K562 (cell line): Measurements from ENCODE around the gene ARHGAP31. TPM values are rescaled to one million over a fixed set of nuclear protein-coding genes. Genes with fewer than 3 reads are reported as not detected.
A peak's percentile ranks its signal among the peaks of the same experiment; 100 is the strongest.

Experiments used
- ATAC-seq: fragments of 200-7000 bp; cut with Tn5 transposase; 3 replicates; pipeline ENCODE4 v1.9.1; 2020; ENCODE audit warnings: moderate library complexity
- BruUV-seq: library from RNA; stranded (reverse); fragments of 400-500 nt; replicated peaks from 2 replicates; lab custom pipeline; 2021; lab: Mats Ljungman, UMichigan
- CTCF ChIA-PET: fragments of 300-600 bp; formaldehyde crosslinking; extraction: SDS; loops from one replicate; lab custom pipeline; 2021; ENCODE audit warnings: low intra/inter-chr PET ratio; lab: Yijun Ruan, JAX
- POLR2A ChIA-PET: fragments of 300-600, 350-650 bp; sonication (Branson Sonifier 250); formaldehyde crosslinking; extraction: SDS; loops from one replicate; lab custom pipeline; 2021; ENCODE audit warnings: antibody characterized with exemption, inconsistent platforms; lab: Yijun Ruan, JAX
- DNase-seq, 4 experiments: peaks; one replicate each; pipeline versions ENCODE4 v3.0.0 to v3.0.0-alpha.2; 2011 to 2018; ENCODE audit warnings: low spot score in 3 of 4, mixed read lengths in 3 of 4; ENCODE audit errors: extremely low read depth in 1 of 4
- FAIRE-seq: peaks from 2 replicates; lab custom pipeline; 2011; peaks lifted over from hg19 to GRCh38; lab: Jason Lieb, UNC
- H2AFZ ChIP-seq: 2 replicates; pipeline ENCODE4 v1.6.0; 2011; ENCODE audit warnings: low read depth, low read length, control low read depth, inconsistent platforms
- H3K27ac ChIP-seq: fragments of 200-600 bp; 3 replicates; pipeline ENCODE4 v1.8.0; 2011; ENCODE audit warnings: low read depth, mild to moderate bottlenecking, control low read depth, inconsistent platforms, low read length, moderate library complexity, mixed read lengths; ENCODE audit errors: extremely low read depth
- H3K27me3 ChIP-seq, 2 experiments: fragments of 300-600 bp in 1 of 2; 2 replicates in 1 of 2; 3 replicates in 1 of 2; pipeline versions ENCODE4 v1.6.0 to v1.8.0; 2011; ENCODE audit warnings: inconsistent platforms in 2 of 2, low read length in 2 of 2, mild to moderate bottlenecking in 1 of 2, mixed read lengths in 1 of 2, moderate library complexity in 1 of 2; ENCODE audit not compliant: control insufficient read depth in 2 of 2, insufficient read depth in 2 of 2
- H3K36me3 ChIP-seq: fragments of 300-600 bp; 3 replicates; pipeline ENCODE4 v1.8.0; 2011; ENCODE audit warnings: mild to moderate bottlenecking, low read length, inconsistent platforms; ENCODE audit not compliant: control insufficient read depth, insufficient read depth
- H3K4me1 ChIP-seq, 2 experiments: fragments of 200-600 bp in 1 of 2; replicated peaks in 1 of 2; 2 replicates in 1 of 2; 3 replicates in 1 of 2; pipeline versions ENCODE4 v1.5.1 to v1.8.0; 2011; ENCODE audit warnings: inconsistent platforms in 2 of 2, low read length in 2 of 2, mild to moderate bottlenecking in 1 of 2, mixed read lengths in 1 of 2, moderate library complexity in 1 of 2; ENCODE audit not compliant: control insufficient read depth in 2 of 2, insufficient read depth in 2 of 2
- H3K4me2 ChIP-seq: 2 replicates; pipeline ENCODE4 v1.6.1; 2011; ENCODE audit warnings: low read length, control low read depth, inconsistent platforms, mixed read lengths; ENCODE audit not compliant: insufficient read depth
- H3K4me3 ChIP-seq: fragments of 200-600 bp; sonication (generic), shearing (Covaris generic); 2 replicates; pipeline ENCODE4 v1.5.1; 2016; ENCODE audit warnings: control low read depth, inconsistent platforms
- H3K79me2 ChIP-seq: fragments of 200-600 bp; 3 replicates; pipeline ENCODE4 v1.8.0; 2011; ENCODE audit warnings: low read length, inconsistent platforms; ENCODE audit not compliant: control insufficient read depth, insufficient read depth
- H3K9ac ChIP-seq, 2 experiments: 2 replicates each; pipeline versions ENCODE4 v1.6.0 to v1.6.1; 2011; ENCODE audit warnings: low read depth in 2 of 2, low read length in 2 of 2, control low read depth in 1 of 2, inconsistent platforms in 1 of 2, mild to moderate bottlenecking in 1 of 2, mixed read lengths in 1 of 2; ENCODE audit not compliant: insufficient read depth in 1 of 2
- H3K9me1 ChIP-seq: one replicate; pipeline ENCODE4 v1.6.0; 2011; ENCODE audit warnings: inconsistent platforms, mild to moderate bottlenecking, low read length, moderate library complexity; ENCODE audit not compliant: control insufficient read depth, insufficient read depth
- H3K9me3 ChIP-seq: replicated peaks from 2 replicates; pipeline ENCODE4 v1.5.1; 2011; ENCODE audit warnings: low read depth, low read length, inconsistent platforms; ENCODE audit not compliant: control insufficient read depth, insufficient read depth
- H4K20me1 ChIP-seq: replicated peaks from 2 replicates; pipeline ENCODE4 v1.6.1; 2011; ENCODE audit warnings: low read length, inconsistent platforms, mixed read lengths; ENCODE audit not compliant: control insufficient read depth, insufficient read depth
- ZBED1 ChIP-seq: IDR thresholded peaks from 2 replicates; pipeline ENCODE4 v1.6.1; 2014
- ZNF592 ChIP-seq: fragments of 450-650 bp; IDR thresholded peaks from 2 replicates; pipeline ENCODE4 v1.6.1; 2017; ENCODE audit warnings: antibody characterized with exemption, mild to moderate bottlenecking
- WGBS: fragments of 100-300 bp; shearing (Covaris generic); methylation state at CpG from one replicate; pipeline ENCODE4 v1.1.6; 2016; ENCODE audit warnings: low coverage, mixed read lengths; ENCODE audit not compliant: insufficient coverage; ENCODE audit errors: missing lambda C conversion rate; 5-methylcytosine and 5-hydroxymethylcytosine counted together
- in situ Hi-C: fragments of 300-500 bp; cut with MboI; formaldehyde crosslinking; loops from 4 replicates; pipeline ENCODE4 v1.15.0; 2018; ENCODE audit warnings: inconsistent platforms, mixed read lengths
- intact Hi-C: fragments of 100-400 bp; cut with micrococcal nuclease; formaldehyde crosslinking; loops from 2 replicates; pipeline ENCODE4 v1.14.2; 2022
- polyA plus RNA-seq, 8 experiments: library from polyadenylated mRNA; depleted of rRNA in 4 of 8; stranded (reverse) in 5 of 8; unstranded in 3 of 8; fragments of >200 nt; fragmentation: Nextera tagmentation in 2 of 8; fragmentation: Illumina TruSeq in 1 of 8; extraction: Ambion mirVana in 2 of 8; extraction: Trizol in 1 of 8; gene quantifications; 2 replicates each; pipeline versions ENCODE4 v1.2.1 to v1.2.3, GENCODE V29; 2011 to 2014; ENCODE audit warnings: inconsistent platforms in 1 of 8, missing spikeins in 1 of 8
- total RNA-seq, 7 experiments: library from RNA; depleted of rRNA in 6 of 7; stranded (reverse); fragments of >200 nt in 6 of 7; fragmentation: Illumina TruSeq in 2 of 7; extraction: Trizol in 2 of 7; gene quantifications; 2 replicates each; pipeline versions ENCODE4 v1.2.1 to v1.2.3, GENCODE V29; 2011 to 2021; ENCODE audit warnings: low replicate concordance in 1 of 7

The ARHGAP31 gene
- total and polyA plus RNA-seq, 9 of the 15 experiments (the other 6 are each of a cell fraction or from before 2014, with no cell fraction given), result under 0.01 to 0.13 (median 0.06) TPM; not detected in 5

GRCh38 chr3:119468041-119468440 is 173.9 kb downstream of the ARHGAP31 start:
- H3K9ac ChIP-seq, result peak overlapping the region in 1 of 2 experiments; percentile 78; a peak in 2 of 4 replicates
- no TSS peak for BruUV-seq

More at GRCh38 chr3:119468041-119468440, 173.9 kb downstream of the ARHGAP31 start:
- Histone ChIP-seq H3K4me1 (peaks cover 5 to 8% of the 10 kb centered on the region in 2 experiments; a peak in 4 of 5 replicates), H3K9me1 (no peaks in the 10 kb centered on the region), H3K36me3 (peaks cover 16% of the 10 kb centered on the region; the same call in 2 of the 3 replicates), H3K4me3 (no peak overlapping the region), H3K79me2 (peaks cover 22% of the 10 kb centered on the region), H3K9me3 (no peaks in the 10 kb centered on the region), H3K27me3 (no peaks in the 10 kb centered on the region), H4K20me1 (no peaks in the 10 kb centered on the region), H2AFZ (peak overlapping the region; percentile 99), H3K27ac (peak overlapping the region; percentile 89), H3K4me2 (peak overlapping the region; percentile 95)
- DNase-seq (no peak), ATAC-seq (no peak), FAIRE-seq (no peak)
- ChIA-PET CTCF (no interaction called here), POLR2A (no interaction called here)
- 27% methylated on average over 2 of the region's 2 CpGs for WGBS
- intact Hi-C loops, result no loop called here
- 0 out of 2 replicates have a peak, but pooled peaks have one; percentile 16 for TF ChIP-seq ZNF592
- TF ChIP-seq ZBED1, result no peak
- in situ Hi-C loops, result no loop called here
